Measurements from ENCODE around the gene AP1B1. TPM values are rescaled to one million over a fixed set of nuclear protein-coding genes. Genes with fewer than 3 reads are reported as not detected.

Gene AP1B1
- total RNA-seq, 1 donor from 2014 or later: 119 TPM

- no peak for DNase-seq (ENCODE audit: low read depth in 2 of 2)
Measured at GRCh38 chr22:29301716-29302401, 86.5 kb downstream of the AP1B1 start.

- DNase-seq (ENCODE audit: low read depth in 2 of 2): no peak
Measured at GRCh38 chr22:29300807-29301601, 87.4 kb downstream of the AP1B1 start.

- no peak for DNase-seq (ENCODE audit: low read depth in 2 of 2)
Measured at GRCh38 chr22:29300467-29300806, 87.9 kb downstream of the AP1B1 start.

GRCh38 chr22:29299136-29299900, 89.1 kb downstream of the AP1B1 start:
- DNase-seq (ENCODE audit: low read depth in 2 of 2): no peak

GRCh38 chr22:29298641-29299040, 89.7 kb downstream of the AP1B1 start:
- DNase-seq (ENCODE audit: low read depth in 2 of 2): no peak

GRCh38 chr22:29292379-29292778, 96.0 kb downstream of the AP1B1 start:
- no peak for DNase-seq (ENCODE audit: low read depth in 2 of 2)

- DNase-seq (ENCODE audit: low read depth in 2 of 2): no peak
Measured at GRCh38 chr22:29291215-29291614, 97.2 kb downstream of the AP1B1 start.

GRCh38 chr22:29290061-29290460, 98.3 kb downstream of the AP1B1 start:
- DNase-seq (ENCODE audit: low read depth in 2 of 2): no peak

GRCh38 chr22:29288837-29289236, 99.5 kb downstream of the AP1B1 start:
- DNase-seq (ENCODE audit: low read depth in 2 of 2): no peak

GRCh38 chr22:29284196-29284595, 104.2 kb downstream of the AP1B1 start:
- DNase-seq (ENCODE audit: low read depth in 2 of 2): no peak

GRCh38 chr22:29277927-29278326, 110.4 kb downstream of the AP1B1 start:
- DNase-seq (ENCODE audit: low read depth in 2 of 2): no peak

Other genes with a start within 250 kb of the AP1B1 start
- 3.7 and 9.1 TPM in 2 replicates for gene EMID1, start 182.7 kb downstream of the AP1B1 start, total RNA-seq
- gene RHBDD3, start 120.6 kb downstream of the AP1B1 start, total RNA-seq: 13.1 and 14.1 TPM in 2 replicates
- gene EWSR1, start 120.3 kb downstream of the AP1B1 start, total RNA-seq: 115 and 137 TPM in 2 replicates
- 12.6 and 18.3 TPM in 2 replicates for gene GAS2L1, start 81.9 kb downstream of the AP1B1 start, total RNA-seq
- gene RASL10A, start 72.9 kb downstream of the AP1B1 start, total RNA-seq: 0.99 and 1.5 TPM in 2 replicates
- not detected in 2 replicates for gene RFPL1, start 50.0 kb upstream of the AP1B1 start, total RNA-seq
- 0.22 TPM in 1 of 2 replicates, not detected in the other for gene NEFH, start 91.6 kb upstream of the AP1B1 start, total RNA-seq
- 21.1 and 23.2 TPM in 2 replicates for gene THOC5, start 165.2 kb upstream of the AP1B1 start, total RNA-seq
- gene NIPSNAP1, start 192.5 kb upstream of the AP1B1 start, total RNA-seq: 14.9 and 35.1 TPM in 2 replicates
- 36.6 and 43.3 TPM in 2 replicates for gene NF2, start 215.1 kb upstream of the AP1B1 start, total RNA-seq